OCI-LY7 (cell line): Measurements from ENCODE around the gene PPIP5K2. TPM values are rescaled to one million over a fixed set of nuclear protein-coding genes. Genes with fewer than 3 reads are reported as not detected.

Experiments used
- BruUV-seq: library from RNA; stranded (reverse); fragments of 400-500 nt; replicated peaks from 2 replicates; lab custom pipeline; 2021; lab: Mats Ljungman, UMichigan
- CTCF ChIA-PET: fragments of 300-600 bp; sonication (Branson Sonifier 250); formaldehyde crosslinking; loops from one replicate; lab custom pipeline; 2022; ENCODE audit warnings: antibody characterized with exemption; ENCODE audit not compliant: unreplicated experiment; lab: Charles Lee
- POLR2A ChIA-PET: fragments of 300-600 bp; sonication (Branson Sonifier 250); formaldehyde crosslinking; loops from one replicate; lab custom pipeline; 2022; ENCODE audit warnings: antibody characterized with exemption; lab: Charles Lee
- DNase-seq: peaks from one replicate; pipeline ENCODE4 v3.0.0-alpha.2; 2015; ENCODE audit warnings: low spot score
- H2AFZ ChIP-seq: fragments of 200-600 bp; sonication (generic), shearing (Covaris generic); 2 replicates; pipeline ENCODE4 v1.6.1; 2014; ENCODE audit warnings: mild to moderate bottlenecking, antibody characterized with exemption, low read length, moderate library complexity
- H3K27ac ChIP-seq: fragments of 200-600 bp; sonication (generic); 2 replicates; pipeline ENCODE4 v1.5.1; 2014; ENCODE audit warnings: mixed run types, low read depth, mild to moderate bottlenecking, moderate library complexity, low read length, inconsistent platforms; ENCODE audit not compliant: poor library complexity, severe bottlenecking
- H3K36me3 ChIP-seq: fragments of 200-600 bp; sonication (generic); 2 replicates; pipeline ENCODE4 v1.6.1; 2014; ENCODE audit warnings: mild to moderate bottlenecking, antibody characterized with exemption, low read length, moderate library complexity, mixed read lengths; ENCODE audit not compliant: insufficient read depth
- H3K4me1 ChIP-seq: fragments of 200-600 bp; sonication (generic); 2 replicates; pipeline ENCODE4 v1.5.1; 2014; ENCODE audit warnings: mild to moderate bottlenecking, low read length; ENCODE audit not compliant: insufficient read depth, poor library complexity, severe bottlenecking
- H3K4me2 ChIP-seq: fragments of 200-600 bp; sonication (generic); 2 replicates; pipeline ENCODE4 v1.6.1; 2014; ENCODE audit warnings: mild to moderate bottlenecking, low read length
- H3K4me3 ChIP-seq: fragments of 200-600 bp; sonication (generic); 2 replicates; pipeline ENCODE4 v1.5.1; 2014; ENCODE audit warnings: mild to moderate bottlenecking, low read depth, low read length; ENCODE audit not compliant: poor library complexity, severe bottlenecking
- H3K79me2 ChIP-seq: fragments of 200-600 bp; sonication (generic); 2 replicates; pipeline ENCODE4 v1.6.1; 2016; ENCODE audit warnings: low read depth, mild to moderate bottlenecking, low read length, moderate library complexity, mixed read lengths; ENCODE audit not compliant: insufficient read depth
- H3K9me2 ChIP-seq: fragments of 200-600 bp; sonication (generic); 2 replicates; pipeline ENCODE4 v1.6.1; 2016; ENCODE audit warnings: mild to moderate bottlenecking, low read length, mixed read lengths; ENCODE audit not compliant: insufficient read depth
- H3K9me3 ChIP-seq: fragments of 200-600 bp; sonication (generic); 2 replicates; pipeline ENCODE4 v1.6.1; 2014; ENCODE audit warnings: mild to moderate bottlenecking, mixed run types, low read length, mixed read lengths
- H4K20me1 ChIP-seq: fragments of 200-600 bp; sonication (generic); 2 replicates; pipeline ENCODE4 v1.6.1; 2014; ENCODE audit warnings: mild to moderate bottlenecking, antibody characterized with exemption, low read length, moderate library complexity, mixed read lengths; ENCODE audit not compliant: insufficient read depth
- CTCF ChIP-seq: fragments of 200-600 bp; sonication (generic); conservative IDR thresholded peaks from 2 replicates; pipeline ENCODE4 v1.5.1; 2014; ENCODE audit warnings: mild to moderate bottlenecking, antibody characterized with exemption, low read length, moderate library complexity, mixed read lengths
- EZH2phosphoT487 ChIP-seq: fragments of 200-600 bp; sonication (generic); IDR thresholded peaks from 2 replicates; pipeline ENCODE4 v1.6.1; 2018; ENCODE audit warnings: low read depth, borderline replicate concordance, mild to moderate bottlenecking, mixed run types, antibody characterized with exemption, low read length, moderate library complexity, mixed read lengths
- intact Hi-C: fragments of 100-400 bp; cut with micrococcal nuclease; formaldehyde crosslinking; loops from one replicate; pipeline ENCODE4 v1.10.0; 2022; ENCODE audit not compliant: unreplicated experiment
- total RNA-seq, 2 experiments: library from RNA; depleted of rRNA in 1 of 2; stranded (reverse); fragments of >200 nt in 1 of 2; shearing (Covaris generic) in 1 of 2; gene quantifications; 2 replicates each; pipeline ENCODE4 v1.2.3, GENCODE V29; 2014 to 2022

PPIP5K2 gene
- total RNA-seq, 2 experiments from 2014 or later: 45.5 to 80.0 TPM

GRCh38 chr5:103237778-103238177 lies 117.7 kb downstream of the PPIP5K2 start:
- BruUV-seq: no TSS peak
- TF ChIP-seq CTCF (no peak), EZH2phosphoT487 (no peak)
- H3K27ac ChIP-seq: no peak overlapping the region
- no peak for DNase-seq
- no peak overlapping the region for H3K4me3 ChIP-seq
- no peaks in the 10 kb centered on the region for H4K20me1 ChIP-seq
- H3K9me3 ChIP-seq: peaks cover 13% of the 10 kb centered on the region; the same call in 1 of the 2 replicates
- ChIA-PET POLR2A (no interaction called here), CTCF (no interaction called here)
- intact Hi-C loops: no loop called here
- H3K4me1 ChIP-seq: no peaks in the 10 kb centered on the region
- no peaks in the 10 kb centered on the region for H3K9me2 ChIP-seq
- no peaks in the 10 kb centered on the region for H3K36me3 ChIP-seq
- no peak overlapping the region for H2AFZ ChIP-seq
- H3K4me2 ChIP-seq: no peak overlapping the region
- H3K79me2 ChIP-seq: no peaks in the 10 kb centered on the region

- no peak overlapping the region for H2AFZ ChIP-seq
- no peaks in the 10 kb centered on the region for H3K79me2 ChIP-seq
- no peaks in the 10 kb centered on the region for H4K20me1 ChIP-seq
- no peak overlapping the region for H3K4me3 ChIP-seq
- H3K9me2 ChIP-seq: no peaks in the 10 kb centered on the region
- no peaks in the 10 kb centered on the region for H3K36me3 ChIP-seq
- ChIA-PET POLR2A (no interaction called here), CTCF (no interaction called here)
- peaks cover 13% of the 10 kb centered on the region; the same call in 1 of the 2 replicates for H3K9me3 ChIP-seq
- H3K4me2 ChIP-seq: no peak overlapping the region
- BruUV-seq: no TSS peak
- H3K4me1 ChIP-seq: no peaks in the 10 kb centered on the region
- H3K27ac ChIP-seq: no peak overlapping the region
- intact Hi-C loops: no loop called here
- DNase-seq: no peak
- no peak for TF ChIP-seq EZH2phosphoT487
- no peak for TF ChIP-seq CTCF
Observed at GRCh38 chr5:103243665-103244064, 123.6 kb downstream of the PPIP5K2 start.

GRCh38 chr5:103244398-103244797 lies 124.3 kb downstream of the PPIP5K2 start:
- Histone ChIP-seq H3K79me2 (no peaks in the 10 kb centered on the region), H3K4me3 (no peak overlapping the region), H3K9me3 (peaks cover 7% of the 10 kb centered on the region; the same call in 1 of the 2 replicates), H3K27ac (no peak overlapping the region), H2AFZ (no peak overlapping the region), H3K4me1 (no peaks in the 10 kb centered on the region), H3K9me2 (no peaks in the 10 kb centered on the region), H4K20me1 (no peaks in the 10 kb centered on the region), H3K4me2 (no peak overlapping the region), H3K36me3 (no peaks in the 10 kb centered on the region)
- BruUV-seq: no TSS peak
- POLR2A ChIA-PET: no interaction called here
- TF ChIP-seq CTCF (no peak), EZH2phosphoT487 (no peak)
- intact Hi-C loops: no loop called here
- DNase-seq: no peak
- CTCF ChIA-PET: no interaction called here
